HG02884 (cell line): ENCODE data around the gene DAPK1.
"Not testable (repeated sequence)": the region's sequence is repeated elsewhere in the genome, so short reads cannot be mapped to it uniquely, and the experiment has no call there.

ENCODE experiments used
- ATAC-seq: cut with Tn5 transposase; IDR thresholded peaks from one replicate; pipeline ENCODE4 v1.9.1; 2021; ENCODE audit warnings: mild to moderate bottlenecking, moderate library complexity; ENCODE audit not compliant: unreplicated experiment

Gene DAPK1

GRCh38 chr9:87540444-87541105, 42.9 kb downstream of the DAPK1 start:
- no peak for ATAC-seq

GRCh38 chr9:87541663-87542062, 44.0 kb downstream of the DAPK1 start:
- ATAC-seq, result no peak

GRCh38 chr9:87542141-87542540, 44.5 kb downstream of the DAPK1 start:
- no peak for ATAC-seq

GRCh38 chr9:87543251-87543650, 45.6 kb downstream of the DAPK1 start:
- ATAC-seq, result no peak

GRCh38 chr9:87545858-87546257, 48.2 kb downstream of the DAPK1 start:
- no peak for ATAC-seq

- no peak for ATAC-seq
These were observed 49.0 kb downstream of the DAPK1 start for GRCh38 chr9:87546704-87547103.

- ATAC-seq, result no peak
These were observed 50.0 kb downstream of the DAPK1 start for GRCh38 chr9:87547671-87548081.

GRCh38 chr9:87548159-87548558, 50.5 kb downstream of the DAPK1 start:
- no peak for ATAC-seq

- not testable (repeated sequence) for ATAC-seq
These were observed 51.4 kb downstream of the DAPK1 start for GRCh38 chr9:87549088-87549487.

GRCh38 chr9:87549791-87550190, 52.1 kb downstream of the DAPK1 start:
- ATAC-seq, result no peak

- ATAC-seq, result no peak
These were observed 52.7 kb downstream of the DAPK1 start for GRCh38 chr9:87550253-87550954.

GRCh38 chr9:87551772-87552217, 54.1 kb downstream of the DAPK1 start:
- ATAC-seq, result no peak

GRCh38 chr9:87554171-87554910, 56.7 kb downstream of the DAPK1 start:
- no peak for ATAC-seq

GRCh38 chr9:87554976-87555375, 57.3 kb downstream of the DAPK1 start:
- ATAC-seq, result no peak

- no peak for ATAC-seq
These were observed 58.4 kb downstream of the DAPK1 start for GRCh38 chr9:87556039-87556438.

- no peak for ATAC-seq
These were observed 59.2 kb downstream of the DAPK1 start for GRCh38 chr9:87556821-87557220.

- no peak for ATAC-seq
These were observed 60.3 kb downstream of the DAPK1 start for GRCh38 chr9:87557996-87558395.

- no peak for ATAC-seq
These were observed 61.0 kb downstream of the DAPK1 start for GRCh38 chr9:87558606-87559190.

- ATAC-seq, result no peak
These were observed 64.4 kb downstream of the DAPK1 start for GRCh38 chr9:87562062-87562461.

GRCh38 chr9:87562530-87563170, 65.0 kb downstream of the DAPK1 start:
- ATAC-seq, result no peak

- no peak for ATAC-seq
These were observed 66.4 kb downstream of the DAPK1 start for GRCh38 chr9:87564111-87564510.
